ENCODE results near the gene GRM7.

Gene GRM7

DNA sequence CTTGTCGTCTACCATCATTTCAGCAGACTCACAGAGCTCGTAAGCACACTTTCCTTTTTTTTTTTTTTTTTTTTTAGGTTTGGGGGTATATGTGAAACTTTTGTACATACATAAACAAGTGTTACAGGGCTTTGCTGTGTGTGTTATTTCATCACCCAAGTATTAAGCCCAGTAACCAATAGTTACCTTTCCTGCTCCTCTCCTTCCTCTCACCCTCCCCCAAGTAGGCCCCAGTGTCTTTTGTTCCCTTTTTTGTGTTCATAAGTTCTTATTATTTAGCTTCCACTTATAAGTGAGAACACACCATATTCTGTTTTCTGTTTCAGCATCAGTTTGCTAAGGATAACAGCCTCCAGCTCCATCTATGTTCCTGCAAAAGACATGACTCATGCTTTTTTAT lies 746.8 kb downstream of the GRM7 start:
- no peak for DNase-seq

DNA sequence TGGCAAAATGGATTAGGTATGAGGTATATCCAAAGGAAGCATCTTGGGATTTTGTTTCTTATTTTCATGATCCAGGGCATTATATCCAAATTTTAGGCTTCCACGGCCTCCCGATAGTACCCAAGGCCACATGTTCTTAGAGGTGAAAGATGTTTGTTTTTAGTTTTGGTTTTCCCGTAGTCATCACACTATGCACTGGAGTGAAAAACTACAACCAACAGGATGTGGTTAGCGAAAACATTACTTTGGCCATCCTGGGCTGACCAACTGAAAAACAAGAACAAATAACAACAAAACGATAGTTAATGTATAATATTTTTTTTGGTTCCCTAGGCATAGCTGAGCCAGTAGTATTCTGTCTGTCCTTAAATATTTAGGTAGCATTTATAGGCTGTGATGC lies 749.7 kb downstream of the GRM7 start:
- DNase-seq, result no peak

DNA sequence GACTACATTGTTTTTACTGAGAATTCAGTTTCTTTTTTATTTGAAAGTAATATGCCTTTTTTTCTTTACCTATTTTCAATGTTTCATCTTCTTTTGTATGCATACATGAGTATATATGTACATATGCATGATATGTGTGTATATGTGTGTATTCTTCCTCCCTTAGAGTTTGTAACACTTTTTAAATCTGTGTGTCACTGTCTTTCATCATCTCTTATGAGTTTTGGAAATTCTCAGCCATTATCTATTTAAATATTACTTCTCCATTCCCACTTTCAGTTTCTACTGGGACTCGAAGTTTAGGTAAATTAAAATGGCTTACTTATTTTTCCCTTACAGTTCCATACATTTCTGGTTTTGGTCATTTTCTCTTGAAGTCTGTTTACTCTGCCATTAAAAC lies 754.1 kb downstream of the GRM7 start:
- no peak for DNase-seq

DNA sequence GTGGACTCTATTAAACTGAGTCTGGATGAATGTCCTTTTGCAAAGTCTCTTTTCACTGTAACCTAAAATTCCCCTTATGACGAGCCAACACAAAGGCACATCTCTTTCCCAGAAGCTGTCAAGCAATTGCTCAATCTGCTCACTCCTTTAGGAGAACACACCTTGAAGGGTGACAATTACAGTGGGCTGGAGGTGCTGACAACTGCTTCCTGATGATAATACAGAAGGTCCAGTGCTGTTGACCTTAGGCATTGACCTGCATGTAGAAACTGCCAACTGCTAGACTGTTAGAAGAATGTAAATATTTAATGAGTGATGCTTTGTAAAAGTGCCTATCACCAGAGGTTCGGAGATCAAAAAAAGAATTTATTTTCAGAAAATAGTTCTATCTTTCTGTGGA lies 757.7 kb downstream of the GRM7 start:
- DNase-seq, result no peak

DNA sequence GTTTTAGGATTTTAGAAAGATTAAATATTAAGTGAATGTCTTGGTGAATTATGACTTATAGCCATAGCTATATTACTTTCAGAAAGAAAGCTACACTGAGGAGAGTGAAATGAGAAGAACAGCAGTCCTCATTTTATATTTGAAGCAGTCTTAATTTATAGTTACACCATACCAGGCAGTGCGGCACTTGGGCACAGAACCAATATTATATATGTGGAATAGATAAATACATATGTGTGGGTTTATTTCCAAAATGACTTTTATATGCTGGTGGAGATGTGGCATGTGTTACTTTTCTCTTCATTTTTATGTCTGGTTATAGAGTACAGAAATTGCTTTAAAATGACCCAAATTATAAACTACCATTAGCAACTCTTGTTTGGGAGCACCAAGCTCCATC lies 759.5 kb downstream of the GRM7 start:
- no peak for DNase-seq

DNA sequence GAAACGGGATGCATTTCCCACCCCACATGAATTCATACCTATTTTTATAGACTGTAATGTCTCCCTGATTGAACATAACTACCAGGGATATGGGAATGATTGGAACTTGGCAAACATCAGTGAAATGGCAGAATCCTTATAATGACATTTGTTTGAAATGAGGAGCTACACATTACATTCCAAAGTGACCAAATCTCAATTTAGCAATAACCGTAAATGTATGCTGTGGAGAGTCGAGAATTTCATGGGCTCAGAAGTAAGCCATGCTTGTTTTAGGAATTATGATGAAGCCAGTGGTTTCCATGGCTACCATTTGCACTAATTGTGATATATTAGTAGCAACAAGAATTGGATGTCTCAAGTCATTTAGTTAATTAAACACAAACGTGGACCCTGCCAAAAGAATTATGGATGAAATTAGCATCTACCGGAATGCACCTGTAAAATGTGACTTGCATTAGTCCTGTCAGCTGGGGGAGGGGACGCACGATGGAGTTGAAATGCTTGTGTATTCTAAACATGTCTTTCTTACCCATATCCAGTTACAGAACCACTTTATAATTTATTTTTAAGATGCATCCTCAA lies 760.2 kb downstream of the GRM7 start:
- DNase-seq, result no peak

DNA sequence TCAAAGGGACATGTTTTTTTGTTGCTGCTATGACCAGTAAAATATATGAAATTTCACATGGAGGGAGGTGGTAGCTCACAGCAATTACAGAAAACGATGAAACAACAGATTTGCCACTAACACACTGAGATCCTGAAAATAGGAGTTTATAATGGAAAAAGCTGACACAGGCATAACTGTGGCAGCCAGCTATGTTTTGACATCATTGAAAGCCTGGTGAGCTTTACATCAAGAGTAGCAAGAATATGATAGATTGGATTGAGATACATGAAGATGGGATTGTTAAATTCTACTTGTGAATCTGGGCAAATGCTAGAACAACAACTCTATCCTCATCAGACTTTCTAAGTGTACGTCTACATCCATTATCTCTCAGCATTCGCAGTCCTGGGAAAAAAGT lies 760.7 kb downstream of the GRM7 start:
- no peak for DNase-seq

DNA sequence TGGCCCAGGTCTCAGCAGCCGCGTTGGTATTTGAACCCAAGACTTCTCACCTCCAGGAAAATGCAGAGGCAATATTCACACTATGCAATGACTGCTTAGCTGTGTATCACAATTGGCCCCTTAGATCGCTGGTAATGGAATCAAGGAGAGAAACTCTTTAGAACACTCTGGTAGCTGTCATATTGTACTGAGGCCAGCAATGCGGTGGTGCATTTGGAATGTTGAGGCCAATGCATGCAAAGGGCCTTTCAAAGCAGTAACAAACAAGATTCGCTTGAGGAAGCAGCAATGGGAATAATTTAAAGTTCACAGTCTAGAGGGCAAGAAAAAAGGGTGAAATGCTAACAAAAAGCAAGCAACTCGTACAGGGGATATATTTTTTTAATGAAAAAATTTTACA lies 764.1 kb downstream of the GRM7 start:
- DNase-seq, result no peak

DNA sequence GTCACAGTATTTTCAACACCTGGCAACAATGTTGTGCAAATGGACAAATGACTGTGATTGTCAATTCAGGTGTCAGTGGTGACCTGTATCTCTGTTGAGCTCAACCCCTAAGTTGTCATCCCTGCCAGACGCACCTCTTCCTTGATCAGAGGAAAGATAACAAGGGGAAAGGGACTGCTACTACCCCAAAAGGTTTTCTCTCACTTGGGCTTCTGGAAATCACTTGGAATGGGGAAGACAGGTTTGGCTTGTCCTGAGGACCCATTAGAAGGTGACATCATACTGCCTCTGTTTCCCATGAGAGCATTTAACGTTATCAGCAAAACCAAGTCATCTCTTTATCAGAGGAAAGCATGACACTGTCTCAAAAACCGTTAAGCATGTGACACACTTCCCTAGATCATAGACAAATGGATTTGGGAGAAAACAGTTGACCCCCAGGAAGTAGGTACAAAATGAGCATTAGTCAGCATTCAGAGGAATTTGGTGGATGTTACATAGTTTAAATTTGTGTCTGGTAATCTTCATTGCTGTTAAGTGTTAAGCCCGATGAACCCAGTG lies 769.5 kb downstream of the GRM7 start:
- no peak for DNase-seq

DNA sequence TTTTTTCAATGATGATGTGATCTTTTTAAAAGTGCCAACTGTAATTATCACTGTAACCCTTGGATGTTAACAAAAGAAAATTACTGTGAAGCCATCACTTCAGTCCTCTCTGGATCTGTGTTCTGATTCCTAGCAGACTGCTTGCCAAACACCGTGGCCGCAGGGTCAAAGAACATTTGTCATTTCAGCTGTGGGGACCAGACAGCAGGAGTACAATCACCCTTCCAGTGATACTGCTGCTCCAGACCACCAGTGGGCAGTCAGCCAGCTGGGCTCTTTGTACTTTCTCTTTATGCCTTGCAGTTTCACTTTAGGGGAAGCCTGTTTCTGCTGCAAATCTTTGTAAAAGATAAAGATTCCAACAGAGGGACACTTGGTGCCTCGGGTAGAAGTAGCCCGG lies 770.0 kb downstream of the GRM7 start:
- DNase-seq, result no peak

DNA sequence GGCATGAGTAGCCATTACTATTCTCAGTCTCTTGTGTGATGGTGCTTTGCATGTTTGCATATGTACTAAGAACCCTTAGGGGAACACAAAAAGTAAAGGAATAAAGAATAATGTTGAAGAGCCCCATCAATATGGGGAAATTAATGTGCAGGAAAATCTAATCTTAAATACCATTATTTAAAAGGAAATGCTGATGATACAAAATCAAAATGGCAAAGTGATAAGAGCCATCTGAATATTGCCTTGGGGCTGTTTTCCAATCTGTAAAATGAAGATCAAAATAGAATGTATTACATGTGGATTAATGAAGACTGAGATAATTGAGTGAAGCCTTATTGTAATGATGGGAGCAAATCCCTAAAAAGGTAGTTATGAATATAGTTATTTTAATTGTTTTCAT lies 771.4 kb downstream of the GRM7 start:
- DNase-seq, result no peak

DNA sequence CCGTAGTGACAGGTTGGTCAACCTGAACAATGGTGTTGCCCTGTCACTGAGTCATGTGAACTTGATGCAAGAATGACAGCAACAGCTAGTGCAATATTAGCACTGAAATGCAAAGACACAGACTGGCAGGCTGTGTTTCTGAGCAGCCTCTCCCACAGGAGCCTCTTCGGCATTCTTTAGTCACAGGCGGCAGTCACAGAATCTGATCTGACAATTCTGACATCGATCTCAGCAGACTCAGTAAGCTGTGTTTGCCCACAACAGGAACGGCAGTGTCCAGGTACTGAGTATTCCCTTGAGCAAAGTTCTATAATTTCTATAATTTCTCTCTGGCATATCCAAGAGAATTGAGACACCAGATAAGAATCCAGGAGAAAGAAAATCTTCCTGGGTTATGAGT lies 776.8 kb downstream of the GRM7 start:
- DNase-seq, result no peak

DNA sequence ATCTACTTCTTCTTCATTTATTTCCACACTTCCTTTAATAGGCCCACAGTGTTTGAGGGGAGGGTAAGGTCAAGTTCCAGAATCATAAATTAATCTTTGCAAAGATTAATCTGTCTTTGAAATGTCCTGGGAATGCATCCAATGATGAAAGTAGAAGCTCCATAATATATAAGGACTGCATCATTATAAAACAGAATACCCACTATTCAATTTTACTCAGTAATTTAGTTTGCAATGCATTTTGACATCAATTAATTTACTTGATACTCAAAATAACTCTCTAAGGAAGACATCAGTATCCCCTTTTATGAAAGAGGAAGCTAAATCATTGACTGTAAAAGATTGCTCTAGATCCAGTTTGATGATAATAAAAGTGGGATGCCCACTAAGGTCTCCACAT lies 777.2 kb downstream of the GRM7 start:
- no peak for DNase-seq

DNA sequence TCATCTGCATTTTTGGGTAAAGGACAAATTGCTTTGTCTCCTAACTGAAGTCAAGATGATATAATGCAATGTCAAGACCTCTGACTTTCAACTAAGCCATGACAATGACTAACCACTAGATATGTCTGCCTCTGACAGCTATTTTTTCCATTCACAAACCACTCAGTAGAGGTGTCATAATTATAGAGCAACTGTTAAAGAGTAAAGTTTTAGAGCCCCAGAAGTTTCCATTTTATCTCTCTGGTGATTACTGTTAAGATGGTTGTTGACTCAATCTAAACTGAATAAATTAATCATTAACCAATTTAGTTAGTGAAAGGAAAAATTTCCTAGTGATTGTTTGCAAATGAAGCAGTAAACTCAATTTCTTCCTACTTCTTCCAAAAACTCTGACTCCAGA lies 779.9 kb downstream of the GRM7 start:
- DNase-seq, result no peak

DNA sequence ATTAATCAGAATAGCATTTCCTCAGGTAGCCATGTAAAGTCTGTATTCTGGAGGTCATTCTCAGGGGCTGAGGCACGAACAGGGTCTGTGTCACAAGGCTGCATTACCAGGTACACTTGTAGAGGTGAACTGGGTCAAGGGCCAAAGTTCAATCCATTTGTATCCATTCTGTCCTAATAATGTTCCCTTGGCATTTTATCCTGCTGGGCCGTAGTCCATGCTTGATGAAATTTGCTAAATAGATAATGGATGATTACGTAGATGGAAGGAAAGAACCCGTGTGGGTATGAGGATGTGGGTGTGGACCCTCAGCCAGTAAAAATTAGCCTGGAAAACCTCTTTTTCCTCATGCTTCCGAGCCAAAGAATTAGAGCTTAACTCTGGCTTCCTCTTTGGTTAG lies 785.9 kb downstream of the GRM7 start:
- DNase-seq, result no peak

DNA sequence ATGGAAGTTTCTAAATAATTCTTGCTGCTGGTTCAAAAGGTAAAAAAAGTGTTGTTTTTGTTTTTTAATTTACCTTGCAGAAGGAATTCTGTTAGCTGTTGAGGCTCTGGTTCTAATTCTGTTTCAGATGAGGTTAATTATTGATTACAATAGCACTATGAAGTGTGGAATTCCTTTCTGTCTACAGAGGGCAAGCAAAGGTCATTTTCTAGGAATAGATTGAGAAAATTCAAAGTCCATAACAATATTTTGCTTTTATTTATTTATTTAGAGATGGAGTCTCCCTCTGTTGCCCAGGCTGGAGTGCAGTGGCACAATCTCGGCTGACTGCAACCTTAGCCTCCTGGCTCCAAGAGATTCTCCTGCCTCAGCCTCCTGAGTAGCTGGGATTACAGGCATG lies 789.6 kb downstream of the GRM7 start:
- no peak for DNase-seq

DNA sequence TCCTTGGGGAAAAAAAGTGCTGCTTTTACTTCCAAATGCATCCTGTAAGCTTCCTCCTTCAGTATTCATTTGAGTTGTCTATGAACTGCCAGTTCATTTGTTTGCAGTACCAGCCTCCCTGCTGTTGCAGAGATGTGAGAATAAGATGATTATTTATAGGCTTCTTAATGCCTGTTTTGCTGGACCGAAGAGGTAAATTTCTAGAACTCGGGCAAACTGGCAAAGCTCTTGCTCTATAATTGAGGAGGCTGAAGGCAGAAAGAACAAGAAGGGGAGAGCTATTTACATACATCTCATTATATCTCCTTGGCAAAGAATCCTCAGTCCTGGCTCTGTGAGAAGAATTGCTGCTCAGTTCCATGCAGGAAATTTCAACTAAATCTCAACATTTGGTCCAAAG lies 790.4 kb downstream of the GRM7 start:
- no peak for DNase-seq

DNA sequence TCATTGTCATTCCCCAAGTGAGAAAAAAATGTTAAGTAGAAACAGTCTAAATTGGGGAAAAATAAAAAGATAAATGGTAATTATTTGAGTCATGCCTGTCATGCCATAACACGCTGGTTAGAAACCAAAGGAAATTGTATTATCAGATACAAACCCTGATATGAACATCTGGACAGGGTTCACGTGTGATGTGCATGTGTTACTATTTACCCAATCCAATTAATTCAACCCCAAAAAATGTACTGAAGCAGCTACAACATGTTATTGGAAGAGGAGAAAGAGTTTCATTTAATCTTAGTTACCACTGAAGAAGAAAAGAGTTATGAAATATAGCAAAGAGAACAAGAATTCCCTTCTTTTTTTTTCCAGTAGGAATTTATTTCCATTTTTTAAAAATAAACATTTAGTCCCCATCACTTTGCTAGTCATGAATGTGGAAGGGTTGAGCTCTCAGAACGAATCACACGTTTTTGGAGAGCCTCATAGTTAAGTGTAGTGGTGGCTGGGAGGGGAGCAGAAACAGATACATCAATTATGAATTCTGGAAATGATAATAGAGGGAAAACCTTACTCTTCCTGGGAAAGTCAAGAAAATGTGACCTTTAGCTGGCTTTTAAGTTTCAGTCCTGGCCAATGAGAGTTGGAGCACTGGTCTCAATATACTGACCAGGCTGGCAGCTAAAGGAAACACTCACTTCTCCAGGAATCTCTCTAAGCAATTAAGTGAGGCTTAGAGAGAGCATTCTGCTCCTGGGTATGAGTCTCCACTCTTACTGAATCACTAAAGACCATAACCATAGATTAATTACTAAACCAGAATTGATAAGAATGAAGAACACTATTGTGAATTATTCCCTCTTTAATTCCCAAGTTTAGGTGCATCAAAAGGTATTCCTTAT lies 796.5 kb downstream of the GRM7 start:
- no peak for DNase-seq

DNA sequence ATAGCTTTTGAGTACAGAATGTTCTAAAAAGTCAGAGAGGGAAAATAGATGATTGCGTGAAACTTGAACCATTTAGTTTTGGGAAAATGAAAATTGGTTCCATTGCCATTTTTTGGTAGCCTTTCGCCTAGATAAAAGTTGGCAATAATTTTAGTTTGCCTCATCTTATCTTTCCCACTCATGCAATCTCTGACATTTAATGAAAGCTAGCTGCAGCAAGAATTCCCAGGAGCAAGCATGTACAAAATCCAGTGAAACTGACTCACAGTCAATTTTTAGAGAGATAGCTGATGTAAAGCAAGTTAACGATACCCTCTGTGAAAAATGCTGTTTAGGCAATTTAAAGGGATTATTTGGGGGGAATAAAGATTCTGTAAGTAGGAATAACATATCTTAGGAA lies 797.4 kb downstream of the GRM7 start:
- no peak for DNase-seq

DNA sequence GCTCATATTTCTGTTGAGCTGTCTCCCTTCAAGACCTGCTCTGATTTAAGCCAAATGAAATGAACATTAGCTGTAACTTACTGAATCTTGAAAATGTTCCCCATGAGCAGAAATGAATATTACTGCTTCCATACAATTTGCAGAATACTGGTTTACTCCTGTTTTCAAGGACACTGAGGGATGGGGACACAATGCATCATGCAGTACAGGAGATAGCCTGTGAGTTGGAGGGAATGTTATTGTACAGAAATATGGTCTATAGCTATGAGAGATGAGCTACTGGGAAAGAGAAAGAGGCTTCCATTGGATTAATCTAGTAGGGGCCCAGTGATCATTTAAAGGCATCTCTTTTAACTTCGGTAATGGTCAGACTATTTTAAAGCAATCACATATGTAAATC lies 798.2 kb downstream of the GRM7 start:
- DNase-seq, result no peak

DNA sequence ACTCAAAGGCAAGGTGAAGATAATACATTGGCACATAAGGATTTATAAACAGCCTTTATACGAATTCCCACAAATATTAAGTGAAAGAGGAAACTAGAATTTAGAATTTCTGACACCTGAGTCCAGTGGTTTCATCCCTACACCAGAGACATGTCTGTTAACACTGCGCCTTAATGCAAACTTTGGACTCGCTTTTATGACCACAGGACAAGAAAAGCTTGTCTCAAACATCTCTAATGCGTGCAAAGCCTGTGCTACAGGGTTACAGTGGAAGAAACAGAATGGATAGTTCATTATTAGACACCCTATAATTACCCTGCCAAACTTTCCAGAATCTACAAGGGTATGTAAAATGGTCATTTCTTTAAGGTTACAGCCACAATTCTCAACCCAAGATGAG lies 802.9 kb downstream of the GRM7 start:
- DNase-seq, result no peak

DNA sequence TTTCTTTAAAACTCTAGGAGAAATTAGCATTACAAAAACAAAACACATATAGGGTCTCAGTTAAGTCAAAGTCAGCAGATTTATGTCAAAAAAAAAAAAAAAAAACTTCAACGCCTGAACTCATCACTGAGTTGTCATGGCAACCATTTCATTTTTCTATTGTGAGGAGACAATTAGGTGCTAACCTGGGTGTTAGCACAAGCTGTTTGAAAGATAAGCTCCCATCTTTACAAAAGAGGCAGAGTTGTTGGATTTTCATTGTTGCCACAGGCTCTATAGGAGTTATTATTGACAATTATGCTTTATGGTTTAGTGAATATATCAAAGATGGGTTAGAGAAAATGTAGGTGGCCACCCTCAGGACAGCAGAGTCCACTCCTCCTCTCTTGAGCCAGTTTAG lies 806.9 kb downstream of the GRM7 start:
- no peak for DNase-seq

DNA sequence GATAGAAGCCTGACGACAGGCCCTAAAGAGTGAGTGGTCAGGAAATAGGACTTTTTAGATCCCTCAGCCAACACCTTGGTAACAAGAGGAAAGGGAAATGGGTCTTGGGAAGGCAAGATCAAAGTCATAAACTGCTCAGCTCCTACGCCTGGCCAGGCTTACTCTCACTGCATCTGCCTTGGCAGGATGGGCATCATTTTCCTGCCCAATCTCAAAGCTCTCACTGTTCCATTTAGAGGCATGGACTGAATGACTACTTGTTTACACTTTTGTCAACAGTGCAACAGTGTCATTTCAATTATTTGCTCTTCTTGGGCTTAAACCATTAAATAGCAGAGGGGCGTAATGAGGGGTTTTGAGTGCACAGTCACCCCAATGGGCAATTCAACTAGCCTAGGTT lies 808.7 kb downstream of the GRM7 start:
- DNase-seq, result no peak

DNA sequence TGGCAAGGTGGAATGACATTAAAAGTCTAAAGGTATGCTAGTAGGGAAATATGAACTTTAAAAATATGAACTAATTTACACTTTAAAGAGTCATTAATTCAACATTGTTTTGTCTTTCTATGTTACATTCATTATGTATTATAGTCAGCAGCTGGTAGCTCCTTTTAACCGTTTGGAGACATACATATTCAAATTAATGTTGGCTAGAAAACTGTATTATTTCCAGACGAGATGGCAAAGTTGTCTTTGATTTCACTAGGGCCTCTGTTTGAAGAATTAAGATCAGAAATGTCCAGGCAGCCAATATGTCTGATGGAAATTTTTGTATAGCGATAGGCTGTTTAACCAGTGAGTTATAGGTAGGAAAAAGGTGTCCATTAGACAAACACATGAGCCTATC lies 817.6 kb downstream of the GRM7 start:
- no peak for DNase-seq

DNA sequence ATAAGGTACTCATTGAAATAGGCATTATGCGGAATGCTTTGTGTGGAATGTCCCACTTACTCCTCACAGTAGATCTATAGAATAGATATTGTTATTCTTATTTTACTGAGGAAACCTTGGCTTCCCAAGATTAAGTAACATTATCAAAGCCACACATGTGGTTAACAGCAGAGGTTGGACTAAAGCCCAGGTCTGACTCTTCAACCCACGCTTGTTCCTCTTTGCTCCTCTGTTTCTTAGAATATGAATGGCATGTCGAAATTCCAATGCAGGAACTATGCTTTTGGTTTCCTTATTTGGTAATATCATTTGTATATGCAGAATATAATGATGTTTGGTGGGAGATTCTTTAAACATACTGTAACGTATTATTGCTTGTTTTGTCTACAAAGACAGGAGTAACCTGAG lies 821.9 kb downstream of the GRM7 start:
- no peak for DNase-seq
